Erythroblast (primary cell): Measurements from ENCODE around the gene EHD1.

Source experiments
- GATA1 ChIP-seq: IDR thresholded peaks from 2 replicates; pipeline ENCODE4 v1.6.1; 2011; ENCODE audit warnings: low read depth, mild to moderate bottlenecking, control low read depth, low read length, moderate library complexity
- POLR2A ChIP-seq: IDR thresholded peaks from 2 replicates; pipeline ENCODE4 v1.6.1; 2011; ENCODE audit warnings: mild to moderate bottlenecking, low read length

DNA sequence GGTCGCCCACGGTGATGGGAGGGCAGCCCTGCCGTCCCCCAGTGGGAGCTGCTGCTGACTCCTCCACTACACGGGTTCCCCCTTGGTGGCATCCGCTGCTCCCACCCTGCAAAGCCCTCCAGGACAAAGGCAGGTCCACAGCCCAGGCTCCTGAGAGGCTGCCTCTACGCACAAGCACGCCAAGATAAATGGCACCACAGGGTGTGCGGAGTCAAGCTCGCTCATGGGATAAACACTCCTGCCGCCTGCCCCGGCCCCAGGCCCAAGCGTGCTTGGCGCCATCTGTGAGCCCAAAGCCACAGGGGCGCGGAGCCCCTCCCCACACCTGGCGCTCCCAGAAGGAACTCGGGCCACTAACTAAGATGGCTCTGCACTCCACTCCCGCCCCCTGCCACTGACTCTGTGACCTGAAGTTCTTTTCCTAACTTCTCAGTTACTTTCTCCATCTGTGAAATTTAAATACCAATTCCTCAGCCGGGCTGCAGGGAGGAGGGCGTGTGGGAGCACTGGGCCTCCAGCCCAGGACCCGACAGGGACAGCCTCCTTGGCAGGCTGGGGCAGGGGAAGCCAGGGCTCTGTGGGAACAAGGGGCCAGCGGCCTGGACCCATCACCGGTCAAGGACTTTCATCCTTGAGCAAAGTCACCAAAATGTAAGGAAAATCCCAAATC is 14.9 kb downstream of the EHD1 start:
- TF ChIP-seq POLR2A (no peak), GATA1 (no peak)
